Epidermal melanocyte (primary cell): ENCODE data around the gene AGBL4.
"Not testable (repeated sequence)": the region's sequence is repeated elsewhere in the genome, so short reads cannot be mapped to it uniquely, and the experiment has no call there.

Experiments
- DNase-seq: peaks from one replicate; pipeline ENCODE4 v3.0.0; 2011; ENCODE audit warnings: low spot score; ENCODE audit not compliant: insufficient read length

The AGBL4 gene

DNA sequence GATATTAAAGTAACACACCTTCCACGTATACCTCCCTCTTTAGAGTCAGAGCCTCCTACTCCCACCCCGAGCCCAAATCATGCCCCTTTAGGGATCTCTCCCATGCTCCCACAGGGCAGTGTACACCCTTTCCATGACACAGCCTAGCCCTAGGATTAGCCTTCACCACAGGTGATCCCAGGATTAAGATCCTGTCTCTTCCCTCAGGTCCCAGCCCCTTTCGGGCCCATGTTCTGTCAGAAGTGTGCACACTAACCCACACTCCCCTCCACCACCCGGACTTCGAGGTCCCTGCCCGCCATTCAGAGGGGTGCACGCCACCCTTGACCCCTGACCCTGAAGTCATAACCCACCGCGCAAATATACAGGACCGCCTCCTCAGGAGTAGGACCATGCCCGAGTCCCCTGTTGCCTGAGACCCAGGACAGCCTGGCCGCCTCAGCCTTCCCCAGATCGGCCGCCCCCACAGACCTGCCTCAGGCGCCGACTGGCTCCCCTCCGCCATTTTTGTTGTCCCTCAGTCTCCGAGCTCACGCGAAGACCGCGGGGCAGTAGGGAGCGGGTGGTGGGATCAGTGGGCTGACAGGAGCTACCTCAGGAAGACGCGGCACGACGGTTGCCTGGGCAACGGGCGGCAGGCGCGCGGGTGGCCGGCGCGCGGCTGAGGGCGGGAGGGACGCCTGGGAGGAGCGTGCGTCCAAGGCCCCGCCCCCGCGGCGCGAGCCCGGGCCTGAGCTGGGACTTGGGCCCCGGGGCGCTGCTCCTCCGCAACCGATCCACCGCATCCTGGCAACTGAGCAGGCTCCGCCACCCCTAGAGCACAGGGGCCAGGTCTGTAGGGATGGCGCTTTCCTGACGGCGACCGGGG lies at the start of gene AGBL4:
Gene AGBL4 (minus strand): TSS at position 663 of the 868 bp plus-strand sequence.
- DNase-seq: no peak

DNA sequence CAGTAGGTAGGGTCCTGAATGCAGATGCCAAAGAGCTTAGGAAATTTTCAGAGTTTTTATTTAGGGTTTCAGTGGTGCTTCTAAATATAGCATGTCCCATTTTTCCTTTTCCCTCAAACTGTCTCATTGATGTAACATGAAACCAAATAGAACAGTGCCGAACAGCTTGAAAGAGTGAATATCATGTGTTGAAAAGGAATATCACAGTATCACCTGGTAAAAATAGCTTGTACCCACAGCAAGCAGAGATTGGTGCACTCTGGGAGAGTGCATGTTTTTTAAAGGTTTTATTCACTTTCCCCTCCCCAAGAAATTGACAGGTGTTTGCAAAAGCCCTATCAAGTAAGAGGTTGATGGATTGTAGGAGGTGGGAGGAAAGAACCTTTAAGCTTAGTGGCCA lies 43.1 kb upstream of the AGBL4 start:
- DNase-seq: no peak

DNA sequence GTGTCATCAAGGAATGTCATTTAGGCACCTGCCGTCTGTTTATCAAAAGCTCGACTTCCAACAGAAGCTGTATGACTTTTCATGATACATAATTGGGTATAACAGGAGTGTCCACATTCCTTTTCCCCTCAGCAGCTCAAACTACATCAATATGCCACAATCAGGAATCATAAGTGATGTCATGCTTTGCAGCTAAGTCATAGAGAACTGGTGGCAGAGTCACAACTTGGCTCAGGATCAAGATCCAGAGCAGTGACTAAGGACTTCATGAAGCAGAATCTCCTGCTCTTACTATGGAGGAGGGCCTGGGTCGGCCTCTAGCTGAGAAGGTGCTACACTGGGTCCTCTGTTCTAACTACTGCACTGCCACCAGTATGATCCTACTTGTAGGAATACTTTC lies 36.5 kb upstream of the AGBL4 start:
- DNase-seq: no peak

DNA sequence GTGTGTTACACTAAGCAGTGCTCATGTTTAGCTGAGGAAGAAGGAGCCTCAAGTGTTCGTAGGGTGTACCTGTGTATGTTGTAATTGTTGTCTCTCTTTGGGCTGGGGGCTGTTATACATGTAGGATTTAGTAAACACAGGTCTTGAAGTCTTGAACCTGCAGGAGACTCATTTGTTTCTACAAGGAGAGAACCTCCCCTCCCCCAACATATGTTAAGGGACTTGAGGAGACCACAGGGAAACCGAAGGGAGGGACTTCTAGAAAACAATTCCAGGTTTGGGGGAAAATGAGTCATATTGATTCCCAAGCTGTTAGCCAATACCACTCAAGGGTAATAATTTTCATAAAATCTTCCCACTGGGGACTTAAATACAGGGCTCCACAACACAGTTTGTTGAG lies 25.0 kb upstream of the AGBL4 start:
- no peak for DNase-seq

DNA sequence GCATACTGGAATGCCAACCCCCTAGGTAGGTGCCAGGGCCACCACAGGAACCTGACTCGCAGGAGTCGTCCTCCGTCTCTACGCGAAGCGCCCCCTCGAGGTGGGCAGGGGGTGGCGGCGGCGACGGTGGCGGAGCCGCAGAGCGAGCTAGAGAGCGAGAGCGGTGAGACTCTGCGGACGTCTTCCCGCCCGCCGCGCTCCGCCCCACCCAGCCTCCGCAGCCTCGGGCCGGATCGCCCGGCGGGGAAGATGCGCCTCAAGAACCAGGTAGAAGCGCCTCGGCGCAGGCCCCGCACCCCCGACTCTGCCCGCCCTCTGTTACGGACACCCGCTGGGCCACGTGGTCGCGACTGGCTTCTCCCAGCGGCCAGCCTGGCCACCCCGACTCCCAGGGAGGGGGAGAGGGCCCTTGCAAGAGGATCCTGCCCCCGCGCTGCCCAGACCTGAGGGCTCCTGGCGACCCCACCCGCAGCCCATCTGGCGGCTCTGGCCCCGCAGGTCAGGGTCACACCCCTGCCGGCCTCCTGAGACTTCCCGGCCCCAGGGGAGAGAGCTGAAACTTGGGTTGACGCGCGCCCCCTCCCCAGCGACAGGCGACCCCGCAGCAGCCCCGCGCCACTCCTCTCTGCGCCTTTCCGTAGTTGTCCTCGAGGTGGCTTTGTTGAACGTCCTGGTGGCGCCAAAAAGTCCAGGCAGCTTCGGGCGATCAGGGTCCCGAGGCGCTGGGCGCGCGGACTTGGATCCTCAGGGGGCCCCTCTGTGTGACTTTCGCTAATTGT lies 24.4 kb upstream of the AGBL4 start:
- DNase-seq: no peak

DNA sequence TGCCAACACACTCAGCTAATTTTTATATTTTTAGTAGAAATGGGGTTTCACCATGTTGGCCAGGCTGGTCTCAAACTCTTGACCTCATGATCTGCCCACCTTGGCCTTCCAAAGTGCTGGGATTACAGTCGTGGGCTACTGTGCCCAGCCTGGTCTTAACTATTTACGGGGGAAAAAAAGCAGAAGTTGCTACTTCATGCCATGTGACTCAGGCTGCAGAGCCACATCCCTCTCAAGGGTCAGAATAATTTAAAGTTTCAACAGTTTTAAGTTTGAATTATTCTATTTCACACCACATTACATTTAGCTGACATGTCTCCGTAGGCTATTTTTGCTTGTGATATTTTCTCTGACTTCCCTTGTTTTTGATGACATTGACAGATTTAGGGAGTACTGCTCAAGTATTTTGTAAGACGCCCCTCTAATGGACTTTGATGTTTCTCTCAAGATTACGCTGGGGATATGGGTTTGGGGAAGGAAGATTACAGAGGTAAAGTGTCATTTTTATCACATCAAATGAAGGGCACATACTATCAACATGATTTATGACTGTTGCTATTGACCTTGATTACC lies 14.6 kb upstream of the AGBL4 start:
- no peak for DNase-seq

DNA sequence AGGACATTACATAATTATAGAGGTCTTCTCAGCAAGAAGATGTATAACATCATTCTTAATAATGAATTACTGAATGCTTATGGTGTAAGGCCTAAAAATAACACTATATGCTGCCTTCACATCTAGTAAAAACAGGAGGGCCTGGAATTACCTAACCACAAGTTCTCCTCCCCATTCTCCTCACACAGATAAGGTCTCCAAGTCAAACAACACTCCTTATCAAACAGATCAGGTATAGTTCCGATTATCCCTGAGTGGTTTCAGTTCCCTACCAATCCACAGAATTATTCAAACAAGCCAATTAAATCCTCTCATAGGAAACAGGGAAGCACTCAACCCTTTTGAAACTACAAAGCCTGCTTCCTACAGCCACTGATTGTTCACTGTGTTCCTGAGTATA lies 4.0 kb upstream of the AGBL4 start:
- DNase-seq: no peak

DNA sequence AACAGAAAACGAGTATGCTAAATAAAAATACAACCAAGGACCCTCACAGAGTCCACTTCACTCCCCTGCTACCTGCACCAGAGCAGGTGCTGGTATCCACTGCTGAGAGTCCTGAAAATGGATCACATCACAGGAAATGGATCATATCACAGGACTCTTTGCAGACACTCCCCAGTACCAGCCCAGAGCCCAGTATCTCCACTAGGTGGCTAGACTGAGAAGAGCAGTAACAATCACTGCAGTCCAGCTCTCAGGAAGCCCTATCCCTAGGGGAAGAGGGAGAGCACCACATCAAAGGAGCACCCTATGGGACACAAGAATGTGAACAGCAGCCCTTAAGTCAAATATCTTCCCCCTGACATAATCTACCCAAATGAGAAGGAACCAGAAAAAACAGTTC lies 28.0 kb downstream of the AGBL4 start:
- no peak for DNase-seq

DNA sequence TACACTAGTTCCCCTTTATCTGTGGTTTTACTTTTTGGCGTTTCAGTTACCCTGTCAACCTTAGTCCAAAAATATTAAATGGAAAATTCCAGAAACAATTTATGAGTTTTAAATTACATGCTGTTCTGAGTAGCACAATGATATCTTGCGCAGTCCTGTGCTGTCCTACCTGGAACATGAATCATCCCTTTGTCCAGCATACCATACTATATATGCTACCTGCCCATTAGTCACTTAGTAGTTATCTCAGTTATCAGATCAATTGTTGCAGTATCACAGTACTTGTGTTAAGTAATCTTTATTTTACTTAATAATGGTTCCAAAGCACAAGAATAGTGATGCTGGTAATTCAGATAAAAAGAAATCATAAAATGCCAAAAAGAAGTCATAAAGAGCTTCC lies 52.7 kb downstream of the AGBL4 start:
- DNase-seq: no peak

DNA sequence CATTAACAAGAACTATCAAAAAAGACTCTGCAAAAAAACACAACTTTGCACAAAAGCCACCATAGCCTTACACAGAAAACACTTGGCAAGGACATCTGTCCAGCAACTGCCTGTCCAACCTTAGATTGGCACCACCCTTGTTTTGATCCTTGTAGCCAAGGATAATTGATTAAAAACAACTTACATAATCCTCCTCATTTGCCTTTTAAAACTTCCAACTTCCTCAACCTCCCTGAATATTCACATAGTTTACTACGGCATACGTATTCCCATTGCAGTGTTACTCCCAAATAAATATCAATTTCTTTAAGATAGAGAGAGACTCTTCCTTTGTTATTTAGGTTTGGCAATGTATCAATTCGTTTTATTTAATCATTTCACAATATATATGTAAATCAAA lies 72.4 kb downstream of the AGBL4 start:
- DNase-seq: no peak

DNA sequence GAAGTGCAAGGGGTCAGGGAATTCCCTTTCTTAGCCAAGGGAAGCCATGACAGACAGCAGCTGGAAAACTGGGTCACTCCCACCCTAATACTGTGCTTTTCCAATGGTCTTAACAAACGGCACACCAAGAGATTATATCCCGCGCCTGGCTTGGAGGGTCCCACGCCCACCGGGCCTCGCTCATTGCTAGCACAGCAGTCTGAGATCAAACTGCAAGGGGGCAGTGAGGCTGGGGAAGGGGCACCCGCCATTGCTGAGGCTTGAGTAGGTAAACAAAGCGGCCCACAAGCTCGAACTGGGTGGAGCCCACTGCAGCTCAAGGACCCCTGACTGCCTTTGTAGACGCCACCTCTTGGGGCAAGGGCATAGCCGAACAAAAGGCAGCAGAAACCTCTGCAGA lies 108.5 kb downstream of the AGBL4 start:
- not testable (repeated sequence) for DNase-seq

DNA sequence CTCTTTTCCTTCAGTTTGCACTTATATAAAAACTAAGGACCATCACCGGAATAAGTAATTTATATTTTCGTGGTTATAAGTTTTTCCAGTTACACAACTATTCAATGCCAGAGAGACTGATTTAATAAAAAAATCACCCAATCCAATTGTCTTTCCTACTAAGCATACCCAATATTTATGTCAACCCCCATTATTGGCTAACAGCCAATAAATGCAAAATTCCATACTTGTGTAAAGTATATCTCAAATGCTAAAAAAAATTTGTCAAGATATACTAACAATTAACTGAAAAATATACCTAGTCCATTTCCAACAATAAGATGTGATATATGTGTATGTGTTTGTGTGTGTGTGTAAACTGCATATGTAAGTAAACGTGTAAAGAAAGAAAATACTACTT lies 117.4 kb downstream of the AGBL4 start:
- DNase-seq: no peak

DNA sequence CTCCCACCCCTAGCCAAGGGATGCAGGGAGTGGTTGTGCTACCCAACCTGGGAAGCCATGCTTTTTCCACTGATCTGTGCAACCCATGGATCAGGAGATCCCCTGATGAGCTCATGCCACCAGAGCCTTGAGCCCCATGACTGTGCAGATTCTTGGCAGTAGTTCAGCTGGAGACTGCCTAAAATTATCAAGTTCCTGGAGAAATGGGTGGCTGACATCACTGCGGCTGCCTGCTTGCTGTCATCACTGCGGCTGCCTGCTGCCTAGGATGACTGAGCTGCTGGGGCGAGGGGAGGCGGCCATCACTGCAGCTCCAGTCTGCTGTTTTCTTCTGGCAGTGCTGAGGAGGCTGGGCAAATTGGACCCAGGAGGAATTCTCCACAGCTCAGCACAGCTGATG lies 159.2 kb downstream of the AGBL4 start:
- no peak for DNase-seq

DNA sequence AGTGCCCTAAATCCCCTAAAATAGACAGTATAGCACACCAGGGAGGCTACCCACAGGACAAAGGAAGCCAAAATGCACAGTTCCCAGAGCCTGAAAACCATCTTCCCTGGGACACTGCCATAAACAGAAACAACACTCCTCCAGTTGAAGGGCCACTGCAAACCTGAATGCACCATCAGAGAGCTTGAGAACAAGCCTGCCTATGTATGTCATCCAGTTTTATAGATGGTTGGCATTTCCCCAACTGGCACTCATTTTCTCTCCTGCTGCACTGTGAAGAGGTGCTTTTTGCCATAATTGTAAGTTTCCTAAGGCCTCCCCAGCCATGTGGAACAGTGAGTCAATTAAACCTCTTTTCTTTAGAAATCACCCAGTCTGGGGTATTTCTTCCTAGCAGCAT lies 169.0 kb downstream of the AGBL4 start:
- no peak for DNase-seq

DNA sequence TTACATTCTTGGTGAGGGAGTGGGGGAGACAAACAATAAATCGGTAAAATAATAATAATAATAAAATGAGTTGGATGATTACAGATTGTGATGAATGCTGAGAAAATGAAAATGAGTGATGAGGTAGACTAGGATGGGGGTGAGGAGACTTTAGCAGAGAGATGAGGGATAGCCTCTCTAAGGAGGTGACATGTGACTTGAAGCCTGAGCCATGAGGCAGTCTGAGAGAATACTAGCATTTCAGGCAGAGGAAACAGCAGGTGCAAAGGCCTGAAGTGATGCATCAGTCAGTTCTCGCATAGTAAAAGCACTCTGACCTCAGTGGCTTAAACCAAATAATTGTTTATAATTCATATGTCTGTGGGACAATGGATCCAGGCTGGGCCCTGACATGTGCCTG lies 181.2 kb downstream of the AGBL4 start:
- no peak for DNase-seq

DNA sequence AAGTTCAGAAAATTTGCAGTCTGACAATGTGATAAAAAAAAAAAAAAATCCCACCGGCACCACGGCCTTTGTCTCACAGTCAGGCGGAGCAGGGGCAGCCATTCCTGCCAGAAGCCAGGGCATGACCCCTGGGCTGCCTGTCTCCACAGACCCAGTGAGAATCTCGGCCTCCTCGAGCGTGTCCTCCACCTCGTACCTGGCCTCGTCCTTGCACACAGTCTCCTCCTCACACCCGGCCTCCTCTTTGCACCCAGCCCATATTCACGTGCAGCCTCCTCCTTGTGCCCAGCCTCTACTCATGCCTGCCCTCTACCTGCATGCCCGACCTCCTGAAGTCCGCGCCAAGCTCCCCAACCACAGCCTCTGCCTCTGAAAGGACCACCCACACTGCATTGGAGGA lies 182.0 kb downstream of the AGBL4 start:
- DNase-seq: no peak

DNA sequence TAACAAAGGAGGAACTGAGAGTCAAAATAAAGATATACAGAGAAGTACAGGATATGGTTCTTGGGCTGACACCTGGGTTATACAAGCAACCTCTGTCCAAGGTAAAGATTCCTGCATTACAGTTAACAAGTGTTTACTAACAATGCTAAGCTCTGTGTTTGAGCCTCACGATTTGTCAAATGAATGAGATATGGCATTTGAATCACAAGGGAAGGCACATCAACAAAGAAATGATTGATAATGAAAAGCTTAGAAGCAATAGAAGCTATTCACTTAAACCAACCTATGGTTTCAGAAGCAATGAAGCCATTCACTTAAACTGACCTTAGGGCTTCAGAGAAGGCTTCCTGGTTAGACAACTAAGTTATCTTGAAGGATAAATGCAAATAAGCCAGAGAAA lies 199.5 kb downstream of the AGBL4 start:
- no peak for DNase-seq

DNA sequence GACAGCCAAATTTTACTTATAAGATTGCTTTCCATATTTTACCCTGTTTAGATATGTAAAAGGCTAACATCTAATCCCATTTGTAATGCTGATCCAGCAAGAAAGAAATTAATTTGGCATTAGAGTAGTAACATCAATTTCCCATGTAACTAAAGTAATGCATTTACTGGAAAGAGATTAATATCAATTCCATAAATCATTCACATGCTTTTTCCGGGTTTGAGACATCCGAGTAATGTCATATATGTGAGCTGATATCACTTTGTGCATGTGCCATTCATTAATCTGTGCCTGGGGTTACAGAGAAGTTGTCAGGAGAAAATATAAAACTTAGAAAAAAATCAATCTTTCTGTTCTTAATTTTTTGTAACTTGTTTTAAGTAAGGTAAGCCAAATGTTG lies 206.1 kb downstream of the AGBL4 start:
- DNase-seq: no peak

DNA sequence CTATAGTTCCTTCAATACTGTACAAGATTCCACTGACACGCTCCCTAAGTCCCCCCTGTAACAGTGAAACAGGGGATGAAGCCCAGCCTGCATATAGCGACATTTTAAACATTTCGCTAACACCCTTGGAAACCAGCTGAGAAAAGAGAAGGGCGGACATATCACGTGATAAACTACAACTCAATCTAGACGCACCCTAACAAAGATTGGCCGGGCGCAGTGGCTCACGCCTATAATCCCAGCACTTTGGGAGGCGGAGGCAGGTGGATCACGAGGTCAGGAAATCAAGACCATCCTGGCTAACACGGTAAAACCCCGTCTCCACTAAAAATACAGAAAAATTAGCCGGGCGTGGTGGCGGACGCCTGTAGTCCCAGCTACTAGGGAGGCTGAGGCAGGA lies 236.7 kb downstream of the AGBL4 start:
- not testable (repeated sequence) for DNase-seq

DNA sequence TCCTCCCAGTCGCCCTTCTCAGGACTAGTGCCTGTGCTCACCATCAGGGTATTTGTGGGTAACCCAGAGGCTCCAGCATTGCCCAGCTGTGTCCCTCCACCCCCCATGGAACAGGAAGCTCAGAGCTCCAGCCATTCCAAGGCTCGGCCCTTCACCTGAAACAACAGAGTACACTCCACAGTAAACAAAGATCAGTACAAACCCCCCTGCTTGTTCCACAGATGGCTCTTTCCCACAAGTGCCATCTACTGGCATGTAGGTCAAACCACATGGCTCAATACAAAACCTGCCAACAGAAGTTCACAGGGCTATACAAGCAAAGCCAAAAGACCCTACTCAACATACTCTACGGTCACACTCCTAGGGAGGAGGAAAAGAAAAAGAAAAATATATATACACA lies 258.7 kb downstream of the AGBL4 start:
- no peak for DNase-seq

DNA sequence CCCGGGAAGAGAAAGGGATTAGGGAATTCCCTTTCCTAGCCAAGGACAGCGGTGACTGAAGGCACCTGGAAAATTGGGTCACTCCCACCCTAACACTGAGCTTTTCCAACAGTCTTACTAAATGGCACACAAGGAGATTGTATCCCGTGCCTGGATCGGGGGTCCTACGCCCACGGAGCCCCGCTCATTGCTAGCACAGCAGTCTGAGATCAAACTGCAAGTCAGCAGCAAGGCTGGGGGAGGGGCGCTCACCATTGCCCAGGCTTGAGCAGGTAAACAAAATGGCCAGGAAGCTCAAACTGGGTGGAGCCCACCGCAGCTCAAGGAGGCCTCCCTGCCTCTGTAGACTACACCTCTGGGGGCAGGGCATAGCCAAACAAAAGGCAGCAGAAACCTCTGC lies 285.6 kb downstream of the AGBL4 start:
- not testable (repeated sequence) for DNase-seq

DNA sequence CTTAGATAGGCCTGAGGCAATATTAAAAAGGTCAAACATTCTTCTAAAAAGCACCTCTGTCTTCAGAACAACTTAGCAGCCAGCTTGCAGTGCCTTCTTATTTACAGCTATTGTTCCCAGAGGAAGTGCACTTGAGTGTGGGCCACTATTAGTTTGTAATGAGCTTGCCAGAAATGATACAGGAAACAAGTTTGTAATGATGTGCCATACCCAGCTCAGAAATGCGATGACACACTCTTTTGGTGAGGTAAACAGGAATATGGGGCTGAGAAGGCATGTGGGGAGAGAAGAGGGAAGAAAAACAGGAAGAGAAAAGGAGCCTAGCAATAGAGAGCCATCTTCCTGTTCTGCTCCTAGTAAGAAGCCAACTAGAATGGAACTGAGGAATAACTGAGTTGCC lies 295.4 kb downstream of the AGBL4 start:
- DNase-seq: no peak
